AG09309 (cell line): ENCODE measurements around the gene ANKRD13D.

Experiments used
- DNase-seq: peaks from one replicate; pipeline ENCODE4 v3.0.0-alpha.2; 2010; ENCODE audit warnings: low read depth
- H3K4me3 ChIP-seq: 2 replicates; pipeline ENCODE4 v1.5.1; 2011; ENCODE audit warnings: mild to moderate bottlenecking, low read depth, low read length, moderate library complexity; ENCODE audit not compliant: control insufficient read depth
- CTCF ChIP-seq: IDR thresholded peaks from 2 replicates; pipeline ENCODE4 v1.5.1; 2011; ENCODE audit warnings: mild to moderate bottlenecking, low read depth, low read length, inconsistent platforms; ENCODE audit not compliant: insufficient read depth, control insufficient read depth; ENCODE audit errors: missing control alignments

Gene ANKRD13D

GRCh38 chr11:67278939-67279588 is 10.0 kb upstream of the ANKRD13D start:
- no peak overlapping the region for H3K4me3 ChIP-seq
- DNase-seq: no peak
- no peak for TF ChIP-seq CTCF

GRCh38 chr11:67279589-67280340 is 9.3 kb upstream of the ANKRD13D start:
- no peak overlapping the region for H3K4me3 ChIP-seq
- no peak for DNase-seq
- TF ChIP-seq CTCF: no peak

DNA sequence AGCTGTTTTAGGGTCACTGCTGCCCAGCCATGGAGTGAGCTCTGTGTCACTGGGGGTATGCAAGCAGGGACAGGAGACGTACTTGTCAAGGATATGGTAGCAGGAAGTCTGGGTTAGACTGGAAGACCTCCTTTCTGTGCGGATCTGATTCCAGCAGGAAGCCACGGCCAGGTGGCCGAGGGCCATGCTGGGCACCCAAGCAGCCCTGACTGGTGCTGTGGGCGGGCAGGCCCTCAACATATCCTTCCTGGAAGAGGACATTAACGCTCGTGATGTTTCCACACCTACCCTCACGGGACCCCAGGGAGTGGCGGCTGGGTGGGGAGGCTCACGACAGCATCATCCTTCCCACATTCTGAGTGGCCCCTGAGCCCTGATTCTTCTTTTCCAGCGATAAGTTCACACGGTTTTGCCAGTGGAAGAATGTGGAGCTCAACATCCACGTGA is 8.7 kb upstream of the ANKRD13D start:
- TF ChIP-seq CTCF: no peak
- no peak overlapping the region for H3K4me3 ChIP-seq
- DNase-seq: no peak

DNA sequence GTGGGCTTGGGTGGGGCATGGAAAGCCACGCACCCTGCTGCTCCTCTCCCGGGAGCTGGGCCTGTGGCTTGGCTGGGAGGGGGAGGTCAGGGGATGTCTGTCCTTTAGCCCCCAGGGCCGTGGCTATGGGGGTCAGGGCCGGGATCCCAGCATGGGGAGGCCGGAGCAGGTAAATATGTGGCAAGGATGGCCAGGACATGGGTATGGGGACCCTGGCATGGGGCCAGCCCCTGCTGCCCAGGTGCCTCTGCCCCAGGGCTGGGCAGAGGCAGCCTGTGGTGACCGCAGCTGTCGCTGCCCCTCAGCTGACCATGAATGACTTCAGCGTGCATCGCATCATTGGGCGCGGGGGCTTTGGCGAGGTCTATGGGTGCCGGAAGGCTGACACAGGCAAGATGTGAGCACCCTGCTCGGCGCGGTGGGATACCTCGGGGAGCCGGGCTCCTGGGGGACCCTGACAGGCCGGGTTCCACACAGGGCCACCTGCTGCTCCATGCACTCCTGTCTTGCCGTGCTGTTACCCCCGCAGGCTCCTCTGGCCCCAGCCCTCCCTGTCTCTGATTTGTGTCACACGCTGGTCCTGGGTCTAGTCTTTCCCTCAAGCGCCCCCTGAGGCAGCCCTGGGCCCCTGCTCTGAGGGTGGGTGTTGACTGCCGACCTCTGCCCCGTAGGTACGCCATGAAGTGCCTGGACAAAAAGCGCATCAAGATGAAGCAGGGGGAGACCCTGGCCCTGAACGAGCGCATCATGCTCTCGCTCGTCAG is 8.1 kb upstream of the ANKRD13D start:
- H3K4me3 ChIP-seq: no peak overlapping the region
- no peak for TF ChIP-seq CTCF

DNA sequence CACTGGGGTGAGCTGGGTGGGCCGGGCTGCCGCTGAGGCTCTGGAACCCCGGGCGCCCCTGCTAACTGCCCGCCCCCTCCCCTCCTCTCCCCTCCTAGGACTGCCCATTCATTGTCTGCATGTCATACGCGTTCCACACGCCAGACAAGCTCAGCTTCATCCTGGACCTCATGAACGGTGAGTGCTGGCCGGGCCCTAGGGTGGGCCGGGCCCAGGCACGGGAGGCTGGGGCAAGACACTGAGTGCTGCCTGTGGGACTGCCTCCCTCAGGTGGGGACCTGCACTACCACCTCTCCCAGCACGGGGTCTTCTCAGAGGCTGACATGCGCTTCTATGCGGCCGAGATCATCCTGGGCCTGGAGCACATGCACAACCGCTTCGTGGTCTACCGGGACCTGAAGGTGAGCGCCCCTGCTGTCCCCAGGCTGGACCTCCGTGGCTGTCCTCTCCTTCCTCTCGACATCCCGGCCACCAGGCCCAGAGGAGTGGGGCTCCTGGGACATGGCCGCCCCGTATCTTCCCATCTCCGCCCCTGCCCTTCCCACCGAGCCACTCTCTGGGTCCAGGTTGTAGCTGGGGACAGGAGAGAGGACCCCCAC is 7.5 kb upstream of the ANKRD13D start:
- no peak for TF ChIP-seq CTCF
- H3K4me3 ChIP-seq: no peak overlapping the region
- no peak for DNase-seq

More for the DNA sequence above, 8.1 kb upstream of the ANKRD13D start:
- no peak for DNase-seq

DNA sequence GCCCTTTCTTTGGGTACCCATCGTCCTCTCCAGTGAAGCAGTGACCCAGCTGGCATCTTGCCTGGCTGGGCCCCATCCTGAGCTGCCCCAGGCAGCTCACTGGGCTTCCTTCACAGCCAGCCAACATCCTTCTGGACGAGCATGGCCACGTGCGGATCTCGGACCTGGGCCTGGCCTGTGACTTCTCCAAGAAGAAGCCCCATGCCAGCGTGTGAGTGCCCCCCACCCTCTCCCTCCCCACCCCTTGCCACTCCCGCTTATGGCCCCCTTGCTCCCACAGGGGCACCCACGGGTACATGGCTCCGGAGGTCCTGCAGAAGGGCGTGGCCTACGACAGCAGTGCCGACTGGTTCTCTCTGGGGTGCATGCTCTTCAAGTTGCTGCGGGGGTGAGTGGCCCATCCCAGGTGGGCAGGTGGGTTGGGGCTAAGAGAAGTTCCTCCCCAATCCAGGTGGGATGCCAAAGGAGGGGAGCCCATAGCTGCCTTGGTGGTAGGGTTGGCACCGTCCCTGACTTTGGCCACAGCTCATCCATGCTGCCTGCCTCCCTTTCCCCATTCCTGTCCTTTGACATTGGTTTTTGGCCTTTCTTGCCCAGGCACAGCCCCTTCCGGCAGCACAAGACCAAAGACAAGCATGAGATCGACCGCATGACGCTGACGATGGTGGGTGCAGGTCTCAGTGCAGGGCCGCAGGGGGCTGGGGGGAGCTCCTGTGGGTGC is 6.8 kb upstream of the ANKRD13D start:
- TF ChIP-seq CTCF: no peak
- no peak for DNase-seq
- H3K4me3 ChIP-seq: no peak overlapping the region
